Measurements from ENCODE around the gene CNOT3. TPM values are rescaled to one million over a fixed set of nuclear protein-coding genes. Genes with fewer than 3 reads are reported as not detected.

The CNOT3 gene
- total RNA-seq, 1 experiment from 2014 or later, result 76.7 TPM

- H3K9me3 ChIP-seq (ENCODE audit: control insufficient read depth in 1 of 2, insufficient read depth in 1 of 2, low read depth in 1 of 2, low read length in 2 of 2), result no peaks in the 10 kb centered on the region
- no peak overlapping the region for H3K27ac ChIP-seq (ENCODE audit: low read depth, low read length)
- H3K4me3 ChIP-seq (replicated peaks in 1 of 2; ENCODE audit: low read depth in 1 of 2, low read length in 2 of 2), result no peak overlapping the region
- no peak overlapping the region for H2AFZ ChIP-seq (ENCODE audit: low read depth, low read length, poor library complexity, severe bottlenecking)
- no peaks in the 10 kb centered on the region for H4K20me1 ChIP-seq (ENCODE audit: insufficient read depth)
- H3K36me3 ChIP-seq (ENCODE audit: control insufficient read depth in 1 of 2, insufficient read depth in 2 of 2, low read length in 2 of 2), result peaks cover 27 to 44% of the 10 kb centered on the region in 2 experiments; a peak in 3 of 4 replicates
- H3K9ac ChIP-seq (ENCODE audit: low read length), result no peak overlapping the region
- no peaks in the 10 kb centered on the region for H3K9me2 ChIP-seq (ENCODE audit: insufficient read depth)
- H3K79me2 ChIP-seq (ENCODE audit: insufficient read depth, low read length), result no peaks in the 10 kb centered on the region
- intact Hi-C loops (cut with micrococcal nuclease), result no loop called here
- no peaks in the 10 kb centered on the region for H3K4me1 ChIP-seq (ENCODE audit: control insufficient read depth in 1 of 2, insufficient read depth in 2 of 2, low read length in 2 of 2)
- no TSS peak for BruUV-seq (replicated peaks)
- ChIA-PET CTCF (no interaction called here), POLR2A (no interaction called here), RAD21 (ENCODE audit: low non-redundant PET in 1 of 2, low total read pairs in 2 of 2, uncharacterized antibody in 2 of 2, unreplicated experiment in 2 of 2) (no interaction called here)
- ATAC-seq (no peak), DNase-seq (ENCODE audit: low read depth, low spot score) (no peak)
- no peaks in the 10 kb centered on the region for H3K27me3 ChIP-seq (ENCODE audit: insufficient read depth, low read length)
- no peak overlapping the region for H3K4me2 ChIP-seq (ENCODE audit: low read length)
- TF ChIP-seq ZNF274 (IDR thresholded peaks at IDR 0.05; ENCODE audit: low read depth, low read length) (no peak), FOSL1 (IDR thresholded peaks at IDR 0.05; ENCODE audit: low read depth) (no peak), ATF3 (IDR thresholded peaks at IDR 0.05) (no peak), MAX (IDR thresholded peaks at IDR 0.05) (no peak), EGR1 (IDR thresholded peaks at IDR 0.05; ENCODE audit: low read depth) (no peak), ZFX (IDR thresholded peaks at IDR 0.05) (no peak), CEBPB (IDR thresholded peaks at IDR 0.05; ENCODE audit: low read depth) (no peak), CTCF (IDR thresholded peaks at IDR 0.05 in 2 of 3, conservative IDR thresholded peaks at IDR 0.05 in 1 of 3; ENCODE audit: borderline replicate concordance in 1 of 3, insufficient read depth in 1 of 3, low read depth in 2 of 3, low read length in 2 of 3) (no peak), EZH2 (IDR thresholded peaks at IDR 0.05) (no peak), JUND (IDR thresholded peaks at IDR 0.05) (no peak), CBX3 (IDR thresholded peaks at IDR 0.05; ENCODE audit: low read depth) (no peak), REST (IDR thresholded peaks at IDR 0.05; ENCODE audit: low read depth) (no peak), TCF7L2 (IDR thresholded peaks at IDR 0.05; ENCODE audit: borderline replicate concordance, extremely low read depth, insufficient read depth, insufficient read length) (no peak), SIN3A (IDR thresholded peaks at IDR 0.05; ENCODE audit: low read depth) (no peak)
Measured at GRCh38 chr19:54127688-54128440, 9.7 kb upstream of the CNOT3 start.
